IMR-90 (cell line): Measurements from ENCODE around the gene AHNAK2. TPM values are rescaled to one million over a fixed set of nuclear protein-coding genes. Genes with fewer than 3 reads are reported as not detected.

Source experiments
- ATAC-seq: fragments of 200-7000 bp; cut with Tn5 transposase; 2 replicates; pipeline ENCODE4 v1.9.1; 2020; ENCODE audit warnings: low read depth, mild to moderate bottlenecking, moderate library complexity
- BruUV-seq: library from RNA; stranded (reverse); fragments of 400-500 nt; replicated peaks from 2 replicates; lab custom pipeline; 2021; lab: Mats Ljungman, UMichigan
- CTCF ChIA-PET: fragments of 300-600 bp; formaldehyde crosslinking; extraction: SDS; loops from one replicate; lab custom pipeline; 2021; ENCODE audit warnings: antibody characterized with exemption; lab: Yijun Ruan, JAX
- POLR2A ChIA-PET: fragments of 300-600 bp; sonication (Branson Sonifier 250); formaldehyde crosslinking; loops from one replicate; lab custom pipeline; 2022; ENCODE audit warnings: antibody characterized with exemption; ENCODE audit not compliant: unreplicated experiment; lab: Charles Lee
- DNase-seq: peaks from one replicate; pipeline ENCODE4 v3.0.0; 2013
- H2AFZ ChIP-seq: replicated peaks from 2 replicates; pipeline ENCODE3; 2013; ENCODE audit warnings: low read length, mild to moderate bottlenecking; ENCODE audit not compliant: poor library complexity
- H2AK5ac ChIP-seq: 2 replicates; pipeline ENCODE4 v1.6.1; 2013; ENCODE audit warnings: low read depth, low read length, inconsistent platforms
- H2AK9ac ChIP-seq: replicated peaks from 2 replicates; pipeline ENCODE3; 2013; ENCODE audit warnings: mild to moderate bottlenecking, low read depth, low read length, moderate library complexity; ENCODE audit not compliant: poor library complexity
- H2BK120ac ChIP-seq: 2 replicates; pipeline ENCODE4 v1.6.1; 2013; ENCODE audit warnings: low read depth, low read length, inconsistent platforms
- H2BK15ac ChIP-seq: 3 replicates; pipeline ENCODE4 v1.6.1; 2013; ENCODE audit warnings: low read depth, low read length, inconsistent platforms
- H2BK20ac ChIP-seq: 2 replicates; pipeline ENCODE4 v1.6.1; 2013; ENCODE audit warnings: low read depth, mild to moderate bottlenecking, inconsistent platforms, low read length, moderate library complexity
- H2BK5ac ChIP-seq: 2 replicates; pipeline ENCODE4 v1.6.1; 2013; ENCODE audit warnings: mild to moderate bottlenecking, low read depth, low read length, inconsistent platforms; ENCODE audit not compliant: poor library complexity, severe bottlenecking
- H3K14ac ChIP-seq: replicated peaks from 2 replicates; pipeline ENCODE4 v1.6.1; 2013; ENCODE audit warnings: low read depth, low read length, inconsistent platforms
- H3K18ac ChIP-seq: 2 replicates; pipeline ENCODE4 v1.6.1; 2013; ENCODE audit warnings: low read depth, low read length, control low read depth
- H3K23ac ChIP-seq: 2 replicates; pipeline ENCODE4 v1.6.1; 2013; ENCODE audit warnings: low read depth, low read length, inconsistent platforms
- H3K27ac ChIP-seq: 2 replicates; pipeline ENCODE4 v1.5.1; 2013; ENCODE audit warnings: mild to moderate bottlenecking, control low read depth, low read length; ENCODE audit not compliant: insufficient read depth
- H3K27me3 ChIP-seq: 2 replicates; pipeline ENCODE4 v1.6.1; 2013; ENCODE audit warnings: low read length; ENCODE audit not compliant: control insufficient read depth, insufficient read depth
- H3K36me3 ChIP-seq: 2 replicates; pipeline ENCODE4 v1.6.1; 2013; ENCODE audit warnings: low read length, mixed read lengths; ENCODE audit not compliant: control insufficient read depth, insufficient read depth
- H3K4ac ChIP-seq: 2 replicates; pipeline ENCODE4 v1.6.1; 2013; ENCODE audit warnings: low read depth, low read length, inconsistent platforms
- H3K4me1 ChIP-seq: 2 replicates; pipeline ENCODE4 v1.6.1; 2013; ENCODE audit warnings: low read length, mixed read lengths; ENCODE audit not compliant: control insufficient read depth, insufficient read depth
- H3K4me2 ChIP-seq: 2 replicates; pipeline ENCODE4 v1.6.1; 2013; ENCODE audit warnings: low read depth, mild to moderate bottlenecking, control low read depth, low read length, moderate library complexity
- H3K4me3 ChIP-seq: 2 replicates; pipeline ENCODE4 v1.5.1; 2013; ENCODE audit warnings: low read depth, mild to moderate bottlenecking, control low read depth, low read length, moderate library complexity; ENCODE audit not compliant: insufficient read depth
- H3K56ac ChIP-seq: 2 replicates; pipeline ENCODE4 v1.6.1; 2013; ENCODE audit warnings: low read length, inconsistent platforms; ENCODE audit not compliant: insufficient read depth; ENCODE audit errors: extremely low read depth
- H3K79me1 ChIP-seq, 2 experiments: 2 replicates each; pipeline ENCODE4 v1.6.1; 2013; ENCODE audit warnings: low read length in 2 of 2, inconsistent platforms in 1 of 2, low read depth in 1 of 2
- H3K9ac ChIP-seq: 2 replicates; pipeline ENCODE4 v1.6.1; 2013; ENCODE audit warnings: low read depth, low read length, control low read depth
- H3K9me1 ChIP-seq: 2 replicates; pipeline ENCODE4 v1.6.1; 2013; ENCODE audit warnings: low read length, inconsistent platforms; ENCODE audit not compliant: insufficient read depth
- H3K9me3 ChIP-seq: 2 replicates; pipeline ENCODE4 v1.6.1; 2013; ENCODE audit warnings: low read length; ENCODE audit not compliant: control insufficient read depth, insufficient read depth
- H4K20me1 ChIP-seq: 2 replicates; pipeline ENCODE4 v1.6.1; 2013; ENCODE audit warnings: low read length, inconsistent platforms; ENCODE audit not compliant: insufficient read depth
- H4K5ac ChIP-seq: 2 replicates; pipeline ENCODE4 v1.6.1; 2013; ENCODE audit warnings: mild to moderate bottlenecking, low read depth, low read length, control low read depth
- H4K8ac ChIP-seq, 2 experiments: 2 replicates each; pipeline ENCODE4 v1.6.1; 2013; ENCODE audit warnings: low read depth in 2 of 2, low read length in 2 of 2, control low read depth in 1 of 2, inconsistent platforms in 1 of 2
- H4K91ac ChIP-seq: 2 replicates; pipeline ENCODE4 v1.6.1; 2013; ENCODE audit warnings: low read depth, low read length, inconsistent platforms; ENCODE audit not compliant: insufficient read depth
- BHLHE40 ChIP-seq: fragments of 150-350 bp; IDR thresholded peaks from 2 replicates; pipeline ENCODE4 v1.6.1; 2016; ENCODE audit warnings: mild to moderate bottlenecking, low read depth, low read length
- CEBPB ChIP-seq: IDR thresholded peaks from 2 replicates; pipeline ENCODE4 v1.6.1; 2012; ENCODE audit warnings: low read depth, low read length, improper control_type of control experiment
- FOS ChIP-seq: fragments of 150-350 bp; IDR thresholded peaks from 2 replicates; pipeline ENCODE4 v1.6.1; 2016; ENCODE audit warnings: low read depth, low read length
- MAFK ChIP-seq: IDR thresholded peaks from 2 replicates; pipeline ENCODE4 v1.6.1; 2012; ENCODE audit warnings: low read depth, low read length, improper control_type of control experiment
- MAZ ChIP-seq: IDR thresholded peaks from 2 replicates; pipeline ENCODE4 v1.6.1; 2012; ENCODE audit warnings: low read depth, mild to moderate bottlenecking, low read length, improper control_type of control experiment, moderate library complexity, borderline replicate concordance
- MXI1 ChIP-seq: IDR thresholded peaks from 2 replicates; pipeline ENCODE4 v1.6.1; 2012; ENCODE audit warnings: low read depth, mild to moderate bottlenecking, low read length, moderate library complexity, borderline replicate concordance
- NFE2L2 ChIP-seq: fragments of 150-350 bp; IDR thresholded peaks from 2 replicates; pipeline ENCODE4 v1.6.1; 2016; ENCODE audit warnings: low read depth, mild to moderate bottlenecking, low read length
- POLR2A ChIP-seq: IDR thresholded peaks from 2 replicates; pipeline ENCODE4 v1.6.1; 2012; ENCODE audit warnings: mild to moderate bottlenecking, low read depth, low read length
- RAD21 ChIP-seq: IDR thresholded peaks from 2 replicates; pipeline ENCODE4 v1.6.1; 2012; ENCODE audit warnings: low read length, improper control_type of control experiment
- RFX5 ChIP-seq: IDR thresholded peaks from 2 replicates; pipeline ENCODE4 v1.8.0; 2012; ENCODE audit warnings: low read depth, mild to moderate bottlenecking, low read length, moderate library complexity
- SMC3 ChIP-seq: fragments of 150-350 bp; IDR thresholded peaks from 2 replicates; pipeline ENCODE4 v1.6.1; 2016; ENCODE audit warnings: low read depth, mild to moderate bottlenecking, antibody characterized with exemption, low read length, moderate library complexity
- WGBS, 2 experiments: methylation state at CpG; one replicate each; pipeline versions ENCODE4 v1.1.5 to v1.1.7; 2013; ENCODE audit warnings: missing lambda C conversion rate in 2 of 2; ENCODE audit not compliant: insufficient read length in 1 of 2; ENCODE audit errors: extremely low coverage in 2 of 2; 5-methylcytosine and 5-hydroxymethylcytosine counted together
- dilution Hi-C: fragments of 300-500 bp; cut with HindIII; formaldehyde crosslinking; loops from one replicate; pipeline ENCODE4 v1.14.3; 2018; ENCODE audit warnings: low sequenced_read_pairs; ENCODE audit not compliant: unreplicated experiment
- in situ Hi-C: fragments of 300-500 bp; cut with MboI; formaldehyde crosslinking; loops from 3 replicates; pipeline ENCODE4 v1.14.3; 2019; ENCODE audit warnings: low sequenced_read_pairs, inconsistent platforms, mixed read lengths
- intact Hi-C: fragments of 100-400 bp; cut with micrococcal nuclease; formaldehyde crosslinking; loops from 2 replicates; pipeline ENCODE4 v1.10.0; 2022
- polyA plus RNA-seq, 3 experiments: library from polyadenylated mRNA; depleted of rRNA; stranded (reverse); fragments of >200 nt; gene quantifications; 2 replicates each; pipeline ENCODE4 v1.2.3, GENCODE V29; 2012; ENCODE audit warnings: low replicate concordance in 1 of 3
- total RNA-seq: library from RNA; depleted of rRNA; stranded (reverse); fragments of >200 nt; gene quantifications from 2 replicates; pipeline ENCODE4 v1.2.3, GENCODE V29; 2012
- TF ChIP-seq, protein P1 (sequence below): fragments of 150-350 bp; IDR thresholded peaks from 2 replicates; pipeline ENCODE4 v1.6.1; 2017; ENCODE audit warnings: mild to moderate bottlenecking, antibody characterized with exemption, low read length, low read depth
- TF ChIP-seq, protein P2 (sequence below): conservative IDR thresholded peaks from 2 replicates; pipeline ENCODE4 v1.5.1; 2012; ENCODE audit warnings: mild to moderate bottlenecking, low read depth, low read length, improper control_type of control experiment
- TF ChIP-seq, protein P3 (sequence below): fragments of 150-350 bp; IDR thresholded peaks from 2 replicates; pipeline ENCODE4 v1.6.1; 2016; ENCODE audit warnings: low read depth, mild to moderate bottlenecking, low read length, moderate library complexity, borderline replicate concordance

Gene AHNAK2
- total and polyA plus RNA-seq, 2 of the 4 experiments (the other 2 are of a cell fraction), result 2.6 to 7.9 TPM

DNA sequence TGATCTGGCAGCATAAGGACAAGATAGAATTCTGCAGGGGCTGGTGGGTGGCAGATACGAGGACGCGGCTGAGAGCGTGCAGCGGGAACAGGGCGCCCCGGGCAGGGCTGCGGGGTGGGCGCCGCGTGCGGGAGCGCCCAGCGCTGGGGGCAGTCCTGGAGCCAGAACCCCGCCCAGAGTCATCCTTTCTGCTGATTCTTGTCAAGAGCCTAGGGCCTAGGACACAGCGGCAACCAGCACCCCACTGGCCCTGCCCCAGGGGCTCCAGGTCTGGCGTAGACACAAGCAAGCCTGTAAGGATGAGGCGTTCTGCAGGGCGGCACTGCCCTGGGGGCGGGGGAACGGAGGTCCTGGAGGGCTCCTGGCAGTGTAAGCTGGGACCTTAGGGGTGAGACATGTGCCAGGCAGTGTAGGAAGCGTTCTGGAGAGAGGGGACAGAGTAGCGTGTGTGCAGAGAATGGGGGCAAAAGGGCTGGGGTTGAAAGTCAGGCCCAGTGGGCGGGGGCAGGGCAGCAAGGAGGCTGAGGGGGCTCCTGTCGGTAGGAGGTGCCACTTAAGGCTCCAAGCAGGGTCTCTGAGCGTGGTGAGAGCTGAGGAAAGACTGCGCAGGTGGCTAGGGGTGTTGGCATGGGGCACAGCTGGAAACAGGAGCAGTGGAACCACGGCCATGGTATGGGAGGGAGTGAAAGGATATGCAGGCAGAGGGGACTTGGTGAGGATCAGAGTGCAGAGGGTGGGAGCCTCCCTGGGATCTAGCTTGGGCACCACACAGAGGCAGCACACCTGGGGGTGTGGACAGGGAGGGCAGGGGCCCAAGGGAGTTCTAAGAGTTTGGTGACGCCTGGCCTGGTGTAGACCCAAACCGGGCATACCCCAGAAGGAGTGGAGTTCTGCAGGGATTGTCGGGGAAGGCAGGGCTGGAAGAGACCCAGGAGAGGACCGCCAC lies 845 bp upstream of the AHNAK2 start:
- no peak overlapping the region for H2BK20ac ChIP-seq
- peak overlapping the region; percentile 41; the same call in 1 of the 2 replicates for H3K4me3 ChIP-seq
- 0 out of 4 replicates have a peak overlapping the region, but pooled peaks of 1 of the 2 experiments have one; percentile 60 for H4K8ac ChIP-seq
- ATAC-seq (no peak), DNase-seq (no peak)
- no peaks in the 10 kb centered on the region for H3K36me3 ChIP-seq
- no peak overlapping the region for H2AK5ac ChIP-seq
- peak overlapping the region; percentile 83 for H2AFZ ChIP-seq
- H3K23ac ChIP-seq, result no peak overlapping the region
- no peak overlapping the region for H3K14ac ChIP-seq
- intact Hi-C loops (no loop called here), in situ Hi-C loops (no loop called here), dilution Hi-C loops (no loop called here)
- H3K9ac ChIP-seq, result no peak overlapping the region
- H3K56ac ChIP-seq, result no peak overlapping the region
- no peak overlapping the region for H2BK5ac ChIP-seq
- no peaks in the 10 kb centered on the region for H3K9me3 ChIP-seq
- peak overlapping the region; percentile 74 for H3K4me2 ChIP-seq
- no TSS peak for BruUV-seq
- H3K18ac ChIP-seq, result no peak overlapping the region
- H3K4me1 ChIP-seq, result peaks cover 18% of the 10 kb centered on the region
- H3K27ac ChIP-seq, result no peak overlapping the region
- H2AK9ac ChIP-seq, result no peak overlapping the region
- H3K79me1 ChIP-seq, result no peaks in the 10 kb centered on the region
- ChIA-PET CTCF (no interaction called here), POLR2A (interaction anchor here (0.6 kb wide), 1 partner anchor 11 kb away, joined by 3 read pairs; no protein-coding TSS in a partner anchor)
- no peak overlapping the region for H2BK120ac ChIP-seq
- H3K4ac ChIP-seq, result no peak overlapping the region
- no peaks in the 10 kb centered on the region for H3K27me3 ChIP-seq
- no peak overlapping the region for H4K5ac ChIP-seq
- H4K20me1 ChIP-seq, result 0 out of 2 replicates have a peak, but pooled peaks cover 3% of the 10 kb centered on the region
- WGBS, 2 experiments, result 74% methylated on average over 10 of the region's 32 CpGs; no CpG with 5 or more reads in 1 of the 2 experiments
- no peak overlapping the region for H4K91ac ChIP-seq
- H3K9me1 ChIP-seq, result peaks cover 8% of the 10 kb centered on the region; the same call in 1 of the 2 replicates
- no peak overlapping the region for H2BK15ac ChIP-seq
- TF ChIP-seq BHLHE40 (no peak), SMC3 (no peak), MAFK (no peak), FOS (no peak), MAZ (no peak), RFX5 (no peak), POLR2A (no peak), MXI1 (no peak), NFE2L2 (no peak), CEBPB (no peak), RAD21 (no peak)
- TF ChIP-seq, protein P1, sequence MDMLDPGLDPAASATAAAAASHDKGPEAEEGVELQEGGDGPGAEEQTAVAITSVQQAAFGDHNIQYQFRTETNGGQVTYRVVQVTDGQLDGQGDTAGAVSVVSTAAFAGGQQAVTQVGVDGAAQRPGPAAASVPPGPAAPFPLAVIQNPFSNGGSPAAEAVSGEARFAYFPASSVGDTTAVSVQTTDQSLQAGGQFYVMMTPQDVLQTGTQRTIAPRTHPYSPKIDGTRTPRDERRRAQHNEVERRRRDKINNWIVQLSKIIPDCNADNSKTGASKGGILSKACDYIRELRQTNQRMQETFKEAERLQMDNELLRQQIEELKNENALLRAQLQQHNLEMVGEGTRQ, result no peak
- TF ChIP-seq, protein P2, sequence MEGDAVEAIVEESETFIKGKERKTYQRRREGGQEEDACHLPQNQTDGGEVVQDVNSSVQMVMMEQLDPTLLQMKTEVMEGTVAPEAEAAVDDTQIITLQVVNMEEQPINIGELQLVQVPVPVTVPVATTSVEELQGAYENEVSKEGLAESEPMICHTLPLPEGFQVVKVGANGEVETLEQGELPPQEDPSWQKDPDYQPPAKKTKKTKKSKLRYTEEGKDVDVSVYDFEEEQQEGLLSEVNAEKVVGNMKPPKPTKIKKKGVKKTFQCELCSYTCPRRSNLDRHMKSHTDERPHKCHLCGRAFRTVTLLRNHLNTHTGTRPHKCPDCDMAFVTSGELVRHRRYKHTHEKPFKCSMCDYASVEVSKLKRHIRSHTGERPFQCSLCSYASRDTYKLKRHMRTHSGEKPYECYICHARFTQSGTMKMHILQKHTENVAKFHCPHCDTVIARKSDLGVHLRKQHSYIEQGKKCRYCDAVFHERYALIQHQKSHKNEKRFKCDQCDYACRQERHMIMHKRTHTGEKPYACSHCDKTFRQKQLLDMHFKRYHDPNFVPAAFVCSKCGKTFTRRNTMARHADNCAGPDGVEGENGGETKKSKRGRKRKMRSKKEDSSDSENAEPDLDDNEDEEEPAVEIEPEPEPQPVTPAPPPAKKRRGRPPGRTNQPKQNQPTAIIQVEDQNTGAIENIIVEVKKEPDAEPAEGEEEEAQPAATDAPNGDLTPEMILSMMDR, result no peak
- TF ChIP-seq, protein P3, sequence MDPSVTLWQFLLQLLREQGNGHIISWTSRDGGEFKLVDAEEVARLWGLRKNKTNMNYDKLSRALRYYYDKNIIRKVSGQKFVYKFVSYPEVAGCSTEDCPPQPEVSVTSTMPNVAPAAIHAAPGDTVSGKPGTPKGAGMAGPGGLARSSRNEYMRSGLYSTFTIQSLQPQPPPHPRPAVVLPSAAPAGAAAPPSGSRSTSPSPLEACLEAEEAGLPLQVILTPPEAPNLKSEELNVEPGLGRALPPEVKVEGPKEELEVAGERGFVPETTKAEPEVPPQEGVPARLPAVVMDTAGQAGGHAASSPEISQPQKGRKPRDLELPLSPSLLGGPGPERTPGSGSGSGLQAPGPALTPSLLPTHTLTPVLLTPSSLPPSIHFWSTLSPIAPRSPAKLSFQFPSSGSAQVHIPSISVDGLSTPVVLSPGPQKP, result no peak
